H9 (cell line): ENCODE measurements around the gene FSIP1. TPM values are rescaled to one million over a fixed set of nuclear protein-coding genes. Genes with fewer than 3 reads are reported as not detected.
A peak's percentile ranks its signal among the peaks of the same experiment; 100 is the strongest.

Source experiments
- DNase-seq: peaks from one replicate; pipeline ENCODE4 v3.0.0-alpha.2; 2017
- H2AFZ ChIP-seq: one replicate; pipeline ENCODE4 v1.6.1; 2013; ENCODE audit warnings: mild to moderate bottlenecking, low read length, control low read depth, moderate library complexity
- H2AK5ac ChIP-seq: 2 replicates; pipeline ENCODE4 v1.6.1; 2013; ENCODE audit warnings: low read length, control low read depth, mixed read lengths; ENCODE audit not compliant: insufficient read length
- H2BK120ac ChIP-seq: one replicate; pipeline ENCODE4 v1.6.1; 2013; ENCODE audit warnings: low read depth, mild to moderate bottlenecking, low read length, control low read depth, inconsistent platforms; ENCODE audit not compliant: poor library complexity, severe bottlenecking
- H2BK12ac ChIP-seq: 2 replicates; pipeline ENCODE4 v1.6.1; 2013; ENCODE audit warnings: low read length, control low read depth, mixed read lengths, low read depth; ENCODE audit not compliant: insufficient read length
- H2BK15ac ChIP-seq: 2 replicates; pipeline ENCODE4 v1.6.1; 2013; ENCODE audit warnings: low read depth, low read length, control low read depth
- H2BK20ac ChIP-seq: one replicate; pipeline ENCODE4 v1.6.1; 2013; ENCODE audit warnings: low read depth, mild to moderate bottlenecking, low read length, control low read depth, inconsistent platforms; ENCODE audit not compliant: poor library complexity, severe bottlenecking
- H2BK5ac ChIP-seq: 2 replicates; pipeline ENCODE4 v1.6.1; 2013; ENCODE audit warnings: low read length, control low read depth, mixed read lengths; ENCODE audit not compliant: insufficient read length
- H3K14ac ChIP-seq: 2 replicates; pipeline ENCODE4 v1.6.1; 2013; ENCODE audit warnings: low read length, control low read depth; ENCODE audit not compliant: insufficient read depth
- H3K18ac ChIP-seq: 2 replicates; pipeline ENCODE4 v1.6.1; 2013; ENCODE audit warnings: low read depth, mild to moderate bottlenecking, mixed read lengths, low read length, control low read depth; ENCODE audit not compliant: insufficient read length
- H3K23ac ChIP-seq: 2 replicates; pipeline ENCODE4 v1.6.1; 2013; ENCODE audit warnings: low read length, control low read depth, mixed read lengths, low read depth; ENCODE audit not compliant: insufficient read length
- H3K23me2 ChIP-seq: 2 replicates; pipeline ENCODE4 v1.6.1; 2013; ENCODE audit warnings: low read depth, mild to moderate bottlenecking, mixed read lengths, low read length, control low read depth; ENCODE audit not compliant: insufficient read length, poor library complexity, severe bottlenecking
- H3K27ac ChIP-seq: 2 replicates; pipeline ENCODE4 v1.5.1; 2013; ENCODE audit warnings: low read length, control low read depth, mixed read lengths, low read depth; ENCODE audit not compliant: insufficient read length
- H3K27me3 ChIP-seq: 2 replicates; pipeline ENCODE4 v1.6.1; 2013; ENCODE audit warnings: low read length, control low read depth, inconsistent platforms; ENCODE audit not compliant: insufficient read depth
- H3K4ac ChIP-seq: 2 replicates; pipeline ENCODE4 v1.6.1; 2013; ENCODE audit warnings: low read depth, mild to moderate bottlenecking, control low read depth, inconsistent platforms, low read length, moderate library complexity
- H3K4me1 ChIP-seq: 2 replicates; pipeline ENCODE4 v1.6.1; 2013; ENCODE audit warnings: low read length, control low read depth, inconsistent platforms; ENCODE audit not compliant: insufficient read depth
- H3K4me2 ChIP-seq: 2 replicates; pipeline ENCODE4 v1.6.1; 2013; ENCODE audit warnings: low read length, control low read depth, mixed read lengths; ENCODE audit not compliant: insufficient read length, insufficient read depth
- H3K56ac ChIP-seq: 2 replicates; pipeline ENCODE4 v1.6.1; 2013; ENCODE audit warnings: low read depth, mild to moderate bottlenecking, mixed read lengths, low read length, control low read depth; ENCODE audit not compliant: insufficient read length
- H3K79me1 ChIP-seq: 2 replicates; pipeline ENCODE4 v1.6.1; 2013; ENCODE audit warnings: low read depth, mild to moderate bottlenecking, moderate library complexity, low read length, control low read depth, inconsistent platforms; ENCODE audit not compliant: insufficient read depth, poor library complexity, severe bottlenecking
- H3K79me2 ChIP-seq: 2 replicates; pipeline ENCODE4 v1.6.1; 2013; ENCODE audit warnings: low read length, control low read depth, inconsistent platforms; ENCODE audit not compliant: insufficient read depth
- H3K9ac ChIP-seq: 2 replicates; pipeline ENCODE4 v1.6.1; 2013; ENCODE audit warnings: low read length, control low read depth, mixed read lengths; ENCODE audit not compliant: insufficient read length; ENCODE audit errors: extremely low read depth
- H3K9me3 ChIP-seq: one replicate; pipeline ENCODE4 v1.6.1; 2013; ENCODE audit warnings: low read depth, low read length, inconsistent platforms; ENCODE audit not compliant: control insufficient read depth
- H3T11ph ChIP-seq: one replicate; pipeline ENCODE4 v1.6.1; 2013; ENCODE audit warnings: mild to moderate bottlenecking, low read length, control low read depth, inconsistent platforms
- H4K20me1 ChIP-seq: one replicate; pipeline ENCODE4 v1.6.1; 2013; ENCODE audit not compliant: control insufficient read depth, insufficient read length, insufficient read depth
- H4K5ac ChIP-seq: 2 replicates; pipeline ENCODE4 v1.6.1; 2013; ENCODE audit warnings: low read depth, mild to moderate bottlenecking, mixed read lengths, low read length, control low read depth; ENCODE audit not compliant: insufficient read length
- H4K8ac ChIP-seq: replicated peaks from 2 replicates; pipeline ENCODE4 v1.6.1; 2013; ENCODE audit warnings: low read length, control low read depth, mixed read lengths, low read depth; ENCODE audit not compliant: insufficient read length
- H4K91ac ChIP-seq: 2 replicates; pipeline ENCODE4 v1.6.1; 2013; ENCODE audit warnings: low read depth, mild to moderate bottlenecking, moderate library complexity, mixed read lengths, low read length, control low read depth; ENCODE audit not compliant: insufficient read length
- H3K27ac Mint-ChIP-seq, 3 experiments: 2 replicates in 2 of 3; 3 replicates in 1 of 3; pipeline ENCODE4 v1.8.0; 2020 to 2021; ENCODE audit warnings: mixed read lengths in 3 of 3, mild to moderate bottlenecking in 1 of 3, moderate library complexity in 1 of 3
- H3K27me3 Mint-ChIP-seq: 2 replicates; pipeline ENCODE4 v1.8.0; 2021; ENCODE audit warnings: low read depth, mild to moderate bottlenecking, moderate library complexity, mixed read lengths
- H3K36me3 Mint-ChIP-seq, 3 experiments: 2 replicates in 2 of 3; 3 replicates in 1 of 3; pipeline ENCODE4 v1.8.0; 2020 to 2021; ENCODE audit warnings: low read depth in 3 of 3, mixed read lengths in 3 of 3; ENCODE audit not compliant: insufficient read depth in 1 of 3
- H3K4me1 Mint-ChIP-seq, 2 experiments: 2 replicates each; pipeline ENCODE4 v1.8.0; 2020; ENCODE audit warnings: mixed read lengths in 2 of 2
- H3K4me3 Mint-ChIP-seq, 2 experiments: 2 replicates in 1 of 2; 3 replicates in 1 of 2; pipeline ENCODE4 v1.8.0; 2020 to 2021; ENCODE audit warnings: mild to moderate bottlenecking in 2 of 2, mixed read lengths in 2 of 2, moderate library complexity in 1 of 2
- H3K9me3 Mint-ChIP-seq, 2 experiments: 2 replicates in 1 of 2; 3 replicates in 1 of 2; pipeline ENCODE4 v1.8.0; 2020; ENCODE audit warnings: mild to moderate bottlenecking in 2 of 2, mixed read lengths in 2 of 2, moderate library complexity in 1 of 2
- WGBS: extraction: QIAGEN DNeasy Blood & Tissue Kit; methylation state at CpG from one replicate; pipeline ENCODE4 v1.1.7; 2013; ENCODE audit warnings: missing lambda C conversion rate, low lambda C conversion rate, mixed read lengths; ENCODE audit not compliant: insufficient read length; ENCODE audit errors: extremely low coverage; 5-methylcytosine and 5-hydroxymethylcytosine counted together
- total RNA-seq: library from RNA; stranded (reverse); gene quantifications from 2 replicates; pipeline ENCODE4 v1.2.1, GENCODE V29; 2021
- TF ChIP-seq, protein P1 (sequence below): fragments of 200-600 bp; sonication (generic); conservative IDR thresholded peaks from 3 replicates; pipeline ENCODE4 v1.8.0; 2021; ENCODE audit warnings: antibody characterized with exemption, mild to moderate bottlenecking

FSIP1 gene
- total RNA-seq, 1 experiment from 2014 or later, result 0.96 TPM

DNA sequence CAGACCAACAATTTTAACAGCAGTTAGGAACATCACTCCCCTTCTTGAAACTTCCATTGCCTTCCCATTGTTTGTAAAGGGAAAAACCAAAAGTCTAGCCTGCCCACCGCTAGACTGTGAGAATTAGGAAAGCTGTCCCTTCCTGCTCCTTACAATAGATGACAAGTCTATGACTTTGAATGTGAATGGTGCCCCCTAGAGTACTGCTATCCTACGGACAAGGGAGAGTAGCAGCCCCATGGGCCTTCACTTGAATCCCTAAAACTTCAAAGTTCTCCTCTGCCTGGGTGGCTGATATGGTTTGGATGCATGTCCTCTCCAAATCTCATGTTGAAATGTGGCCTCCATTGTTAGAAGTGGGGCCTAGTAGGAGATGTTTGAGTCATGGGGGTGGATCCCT lies 41.0 kb upstream of the FSIP1 start:
- Histone ChIP-seq H3K79me2 (peaks cover 35% of the 10 kb centered on the region; the same call in 1 of the 2 replicates), H3K9ac (no peak overlapping the region), H3K23me2 (no peaks in the 10 kb centered on the region), H3K4ac (no peak overlapping the region), H4K91ac (no peak overlapping the region), H3K4me2 (no peak overlapping the region), H2BK5ac (no peak overlapping the region), H2BK15ac (no peak overlapping the region), H2AK5ac (no peak overlapping the region), H2AFZ (no peak overlapping the region), H4K20me1 (no peaks in the 10 kb centered on the region), H3K9me3 (no peaks in the 10 kb centered on the region), H2BK120ac (no peak overlapping the region), H2BK12ac (no peak overlapping the region), H3K4me1 (peaks cover 9% of the 10 kb centered on the region; the same call in 1 of the 2 replicates), H3K56ac (no peak overlapping the region), H2BK20ac (no peak overlapping the region), H3K79me1 (peaks cover 12% of the 10 kb centered on the region), H4K5ac (no peak overlapping the region), H3K14ac (no peak overlapping the region), H3K18ac (no peak overlapping the region), H3K27me3 (no peaks in the 10 kb centered on the region), H3T11ph (no peak overlapping the region), H4K8ac (no peak overlapping the region), H3K27ac (no peak overlapping the region), H3K23ac (no peak overlapping the region)
- Mint-ChIP-seq H3K27me3 (no peaks in the 10 kb centered on the region; the same call in 1 of the 2 replicates), H3K9me3 (peaks cover 5 to 8% of the 10 kb centered on the region in 2 experiments; a peak in 4 of 5 replicates), H3K36me3 (peaks cover 16 to 28% (median 25%) of the 10 kb centered on the region in 3 experiments), H3K4me3 (no peak overlapping the region), H3K4me1 (peaks cover 53 to 73% of the 10 kb centered on the region in 2 experiments), H3K27ac (no peak overlapping the region; a peak in 1 of 7 replicates)
- TF ChIP-seq, protein P1, sequence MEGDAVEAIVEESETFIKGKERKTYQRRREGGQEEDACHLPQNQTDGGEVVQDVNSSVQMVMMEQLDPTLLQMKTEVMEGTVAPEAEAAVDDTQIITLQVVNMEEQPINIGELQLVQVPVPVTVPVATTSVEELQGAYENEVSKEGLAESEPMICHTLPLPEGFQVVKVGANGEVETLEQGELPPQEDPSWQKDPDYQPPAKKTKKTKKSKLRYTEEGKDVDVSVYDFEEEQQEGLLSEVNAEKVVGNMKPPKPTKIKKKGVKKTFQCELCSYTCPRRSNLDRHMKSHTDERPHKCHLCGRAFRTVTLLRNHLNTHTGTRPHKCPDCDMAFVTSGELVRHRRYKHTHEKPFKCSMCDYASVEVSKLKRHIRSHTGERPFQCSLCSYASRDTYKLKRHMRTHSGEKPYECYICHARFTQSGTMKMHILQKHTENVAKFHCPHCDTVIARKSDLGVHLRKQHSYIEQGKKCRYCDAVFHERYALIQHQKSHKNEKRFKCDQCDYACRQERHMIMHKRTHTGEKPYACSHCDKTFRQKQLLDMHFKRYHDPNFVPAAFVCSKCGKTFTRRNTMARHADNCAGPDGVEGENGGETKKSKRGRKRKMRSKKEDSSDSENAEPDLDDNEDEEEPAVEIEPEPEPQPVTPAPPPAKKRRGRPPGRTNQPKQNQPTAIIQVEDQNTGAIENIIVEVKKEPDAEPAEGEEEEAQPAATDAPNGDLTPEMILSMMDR, result peak; percentile 43; the same call in 2 of the 3 replicates
- no CpG with 5 or more reads among the region's 2 CpGs for WGBS
- DNase-seq, result no peak
